Astrocyte (in vitro differentiated cells and primary cell): ENCODE results near the gene REPIN1. TPM values are rescaled to one million over a fixed set of nuclear protein-coding genes. Genes with fewer than 3 reads are reported as not detected.
A peak's percentile ranks its signal among the peaks of the same experiment; 100 is the strongest.

Experiments used
- DNase-seq: peaks from one replicate; pipeline ENCODE4 v3.0.0-alpha.2; 2010; ENCODE audit warnings: low read depth
- FAIRE-seq: peaks from 2 replicates; lab custom pipeline; 2011; peaks lifted over from hg19 to GRCh38; lab: Jason Lieb, UNC
- H2AFZ ChIP-seq: 2 replicates; pipeline ENCODE4 v1.6.0; 2012; ENCODE audit warnings: low read depth, low read length, inconsistent platforms
- H3K27ac ChIP-seq: 2 replicates; pipeline ENCODE4 v1.5.1; 2011; ENCODE audit warnings: low read depth, low read length, inconsistent platforms
- H3K27me3 ChIP-seq: 2 replicates; pipeline ENCODE4 v1.6.0; 2011; ENCODE audit warnings: low read length, inconsistent platforms; ENCODE audit not compliant: insufficient read depth
- H3K36me3 ChIP-seq: 2 replicates; pipeline ENCODE4 v1.5.1; 2011; ENCODE audit warnings: low read length, inconsistent platforms; ENCODE audit not compliant: insufficient read depth
- H3K4me1 ChIP-seq: 2 replicates; pipeline ENCODE4 v1.5.1; 2011; ENCODE audit warnings: low read length, inconsistent platforms; ENCODE audit not compliant: insufficient read depth
- H3K4me2 ChIP-seq: 2 replicates; pipeline ENCODE4 v1.6.0; 2012; ENCODE audit warnings: low read length, inconsistent platforms
- H3K4me3 ChIP-seq: 2 replicates; pipeline ENCODE4 v1.5.1; 2011; ENCODE audit warnings: low read depth, mild to moderate bottlenecking, low read length, inconsistent platforms; ENCODE audit not compliant: insufficient read depth
- H3K79me2 ChIP-seq: 2 replicates; pipeline ENCODE4 v1.6.0; 2012; ENCODE audit warnings: mild to moderate bottlenecking, low read length, inconsistent platforms; ENCODE audit not compliant: insufficient read depth
- H3K9ac ChIP-seq: 2 replicates; pipeline ENCODE4 v1.6.0; 2012; ENCODE audit warnings: mild to moderate bottlenecking, low read length, inconsistent platforms
- H3K9me3 ChIP-seq: 2 replicates; pipeline ENCODE4 v1.5.1; 2012; ENCODE audit warnings: low read depth, mild to moderate bottlenecking, low read length, inconsistent platforms; ENCODE audit not compliant: insufficient read depth
- H4K20me1 ChIP-seq: 2 replicates; pipeline ENCODE4 v1.6.0; 2012; ENCODE audit warnings: low read length, inconsistent platforms; ENCODE audit not compliant: insufficient read depth
- H3K27ac Mint-ChIP-seq: one replicate; pipeline ENCODE4 v1.8.0; 2021; ENCODE audit warnings: mild to moderate bottlenecking, mixed read lengths; ENCODE audit not compliant: unreplicated experiment
- H3K27me3 Mint-ChIP-seq: one replicate; pipeline ENCODE4 v1.8.0; 2021; ENCODE audit warnings: low read depth, mixed read lengths; ENCODE audit not compliant: unreplicated experiment
- H3K36me3 Mint-ChIP-seq: one replicate; pipeline ENCODE4 v1.8.0; 2021; ENCODE audit warnings: low read depth, mixed read lengths; ENCODE audit not compliant: unreplicated experiment
- H3K4me1 Mint-ChIP-seq: one replicate; pipeline ENCODE4 v1.8.0; 2021; ENCODE audit warnings: low read depth, mixed read lengths; ENCODE audit not compliant: unreplicated experiment
- H3K4me3 Mint-ChIP-seq: one replicate; pipeline ENCODE4 v1.8.0; 2021; ENCODE audit warnings: mild to moderate bottlenecking, moderate library complexity, mixed read lengths; ENCODE audit not compliant: unreplicated experiment
- H3K9me3 Mint-ChIP-seq: one replicate; pipeline ENCODE4 v1.8.0; 2021; ENCODE audit warnings: mild to moderate bottlenecking, mixed read lengths; ENCODE audit not compliant: unreplicated experiment
- EZH2 ChIP-seq: IDR thresholded peaks from 2 replicates; pipeline ENCODE4 v1.6.1; 2012; ENCODE audit warnings: mild to moderate bottlenecking, low read length, inconsistent platforms; ENCODE audit not compliant: insufficient read depth
- total RNA-seq: library from RNA; stranded (reverse); gene quantifications from 2 replicates; pipeline ENCODE4 v1.2.1, GENCODE V29; 2021
- TF ChIP-seq, protein P1 (sequence below): IDR thresholded peaks from 2 replicates; pipeline ENCODE4 v1.5.1; 2011; ENCODE audit warnings: low read depth, mild to moderate bottlenecking, inconsistent platforms, low read length, moderate library complexity; ENCODE audit not compliant: insufficient read depth

Gene REPIN1
- total RNA-seq, 1 donor from 2014 or later, result 95.3 TPM

DNA sequence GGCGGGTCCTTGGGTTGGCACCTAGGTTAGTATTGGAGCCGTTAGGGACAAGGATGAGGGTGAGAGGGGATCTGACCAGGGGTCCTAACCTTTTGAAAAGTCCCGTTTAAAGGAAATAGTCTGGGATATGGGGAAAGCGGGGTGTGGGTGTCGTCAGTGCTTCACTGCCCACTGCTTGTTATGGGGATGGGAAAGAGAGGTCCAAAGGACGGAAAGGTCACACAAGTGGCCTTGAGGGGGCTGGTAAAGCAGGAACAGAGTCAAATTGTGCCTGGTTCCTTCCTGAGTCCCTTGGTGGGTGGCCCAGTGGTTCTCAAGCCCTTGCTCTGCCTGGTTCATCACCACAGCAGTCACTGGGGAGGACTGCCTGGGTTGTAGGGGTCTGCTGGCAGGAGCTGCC is 7.9 kb downstream of the REPIN1 start:
- no peaks in the 10 kb centered on the region for H3K9me3 ChIP-seq
- H3K27ac Mint-ChIP-seq, result no peak overlapping the region
- H3K36me3 Mint-ChIP-seq, result peaks cover 9% of the 10 kb centered on the region
- H3K4me2 ChIP-seq, result no peak overlapping the region
- H3K36me3 ChIP-seq, result peaks cover 6% of the 10 kb centered on the region
- H3K9me3 Mint-ChIP-seq, result no peaks in the 10 kb centered on the region
- H3K79me2 ChIP-seq, result peaks cover 38% of the 10 kb centered on the region
- peaks cover 26% of the 10 kb centered on the region for H3K4me1 Mint-ChIP-seq
- H3K9ac ChIP-seq, result no peak overlapping the region
- H2AFZ ChIP-seq, result no peak overlapping the region
- FAIRE-seq (no peak), DNase-seq (no peak)
- no peak overlapping the region for H3K4me3 Mint-ChIP-seq
- no peaks in the 10 kb centered on the region for H3K27me3 ChIP-seq
- no peak for TF ChIP-seq EZH2
- TF ChIP-seq, protein P1, sequence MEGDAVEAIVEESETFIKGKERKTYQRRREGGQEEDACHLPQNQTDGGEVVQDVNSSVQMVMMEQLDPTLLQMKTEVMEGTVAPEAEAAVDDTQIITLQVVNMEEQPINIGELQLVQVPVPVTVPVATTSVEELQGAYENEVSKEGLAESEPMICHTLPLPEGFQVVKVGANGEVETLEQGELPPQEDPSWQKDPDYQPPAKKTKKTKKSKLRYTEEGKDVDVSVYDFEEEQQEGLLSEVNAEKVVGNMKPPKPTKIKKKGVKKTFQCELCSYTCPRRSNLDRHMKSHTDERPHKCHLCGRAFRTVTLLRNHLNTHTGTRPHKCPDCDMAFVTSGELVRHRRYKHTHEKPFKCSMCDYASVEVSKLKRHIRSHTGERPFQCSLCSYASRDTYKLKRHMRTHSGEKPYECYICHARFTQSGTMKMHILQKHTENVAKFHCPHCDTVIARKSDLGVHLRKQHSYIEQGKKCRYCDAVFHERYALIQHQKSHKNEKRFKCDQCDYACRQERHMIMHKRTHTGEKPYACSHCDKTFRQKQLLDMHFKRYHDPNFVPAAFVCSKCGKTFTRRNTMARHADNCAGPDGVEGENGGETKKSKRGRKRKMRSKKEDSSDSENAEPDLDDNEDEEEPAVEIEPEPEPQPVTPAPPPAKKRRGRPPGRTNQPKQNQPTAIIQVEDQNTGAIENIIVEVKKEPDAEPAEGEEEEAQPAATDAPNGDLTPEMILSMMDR, result no peak
- H3K4me1 ChIP-seq, result peaks cover 12% of the 10 kb centered on the region
- no peak overlapping the region for H3K27ac ChIP-seq
- H3K4me3 ChIP-seq, result no peak overlapping the region
- peaks cover 19% of the 10 kb centered on the region for H4K20me1 ChIP-seq
- no peaks in the 10 kb centered on the region for H3K27me3 Mint-ChIP-seq

DNA sequence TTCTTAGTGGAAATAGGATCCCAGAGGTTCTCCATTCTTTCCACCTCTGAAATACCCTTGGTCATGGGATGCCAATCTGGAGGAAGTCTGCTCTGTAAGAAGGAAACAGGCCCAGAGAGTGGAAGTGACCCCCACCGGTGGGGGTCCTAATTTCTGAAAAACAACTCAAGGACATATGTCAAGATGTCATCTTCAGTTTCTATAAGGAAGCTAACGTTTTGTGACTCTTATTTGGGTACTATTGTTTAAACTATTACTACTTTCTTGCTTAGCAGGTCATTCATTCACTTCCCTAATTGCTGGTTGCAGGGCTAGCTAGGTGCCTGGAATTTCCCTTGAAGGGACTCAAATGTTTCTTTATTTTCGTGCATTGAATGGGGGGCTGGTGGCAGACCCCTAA is 8.6 kb downstream of the REPIN1 start:
- H2AFZ ChIP-seq, result no peak overlapping the region
- Mint-ChIP-seq H3K27me3 (no peaks in the 10 kb centered on the region), H3K4me3 (no peak overlapping the region), H3K9me3 (no peaks in the 10 kb centered on the region), H3K36me3 (peaks cover 9% of the 10 kb centered on the region), H3K27ac (peak overlapping the region; percentile 47), H3K4me1 (peaks cover 26% of the 10 kb centered on the region)
- H4K20me1 ChIP-seq, result peaks cover 25% of the 10 kb centered on the region
- FAIRE-seq (no peak), DNase-seq (no peak)
- H3K79me2 ChIP-seq, result peaks cover 43% of the 10 kb centered on the region
- H3K27me3 ChIP-seq, result no peaks in the 10 kb centered on the region
- peaks cover 6% of the 10 kb centered on the region for H3K36me3 ChIP-seq
- H3K9me3 ChIP-seq, result no peaks in the 10 kb centered on the region
- H3K4me3 ChIP-seq, result no peak overlapping the region
- H3K4me2 ChIP-seq, result no peak overlapping the region
- H3K4me1 ChIP-seq, result peaks cover 12% of the 10 kb centered on the region
- H3K9ac ChIP-seq, result no peak overlapping the region
- TF ChIP-seq, protein P1, result no peak
- TF ChIP-seq EZH2, result no peak
- no peak overlapping the region for H3K27ac ChIP-seq

DNA sequence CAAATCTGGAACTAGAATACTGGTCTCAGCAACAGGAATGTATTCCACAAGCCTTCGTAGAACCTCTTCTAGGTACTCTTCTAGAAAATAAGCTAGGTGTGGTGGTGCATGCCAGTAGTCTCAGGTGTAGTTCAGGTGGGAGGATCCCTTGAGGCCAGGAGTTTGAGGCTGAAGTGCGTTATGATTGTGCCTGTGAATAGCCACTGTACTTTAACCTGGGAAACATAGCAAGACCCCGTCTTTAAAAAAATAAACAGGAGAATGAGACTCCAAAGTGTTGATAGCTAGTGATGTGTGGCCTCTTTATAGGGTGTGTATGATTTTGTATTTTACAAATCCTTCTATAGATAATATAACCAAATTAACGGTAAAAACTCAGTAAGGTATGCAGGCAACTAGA is 9.0 kb downstream of the REPIN1 start:
- Mint-ChIP-seq H3K4me3 (no peak overlapping the region), H3K27me3 (no peaks in the 10 kb centered on the region), H3K9me3 (no peaks in the 10 kb centered on the region), H3K4me1 (peaks cover 26% of the 10 kb centered on the region), H3K27ac (peak overlapping the region; percentile 47), H3K36me3 (peaks cover 9% of the 10 kb centered on the region)
- no peaks in the 10 kb centered on the region for H3K27me3 ChIP-seq
- peaks cover 6% of the 10 kb centered on the region for H3K36me3 ChIP-seq
- H2AFZ ChIP-seq, result no peak overlapping the region
- FAIRE-seq, result no peak
- no peak overlapping the region for H3K9ac ChIP-seq
- H3K4me1 ChIP-seq, result peaks cover 12% of the 10 kb centered on the region
- H3K79me2 ChIP-seq, result peaks cover 46% of the 10 kb centered on the region
- H3K27ac ChIP-seq, result no peak overlapping the region
- no peaks in the 10 kb centered on the region for H3K9me3 ChIP-seq
- peaks cover 29% of the 10 kb centered on the region for H4K20me1 ChIP-seq
- H3K4me2 ChIP-seq, result no peak overlapping the region
- H3K4me3 ChIP-seq, result no peak overlapping the region
- TF ChIP-seq EZH2, result no peak
- TF ChIP-seq, protein P1, result no peak
- no peak for DNase-seq
